ENCODE measurements around the gene ZNF775.

DNA sequence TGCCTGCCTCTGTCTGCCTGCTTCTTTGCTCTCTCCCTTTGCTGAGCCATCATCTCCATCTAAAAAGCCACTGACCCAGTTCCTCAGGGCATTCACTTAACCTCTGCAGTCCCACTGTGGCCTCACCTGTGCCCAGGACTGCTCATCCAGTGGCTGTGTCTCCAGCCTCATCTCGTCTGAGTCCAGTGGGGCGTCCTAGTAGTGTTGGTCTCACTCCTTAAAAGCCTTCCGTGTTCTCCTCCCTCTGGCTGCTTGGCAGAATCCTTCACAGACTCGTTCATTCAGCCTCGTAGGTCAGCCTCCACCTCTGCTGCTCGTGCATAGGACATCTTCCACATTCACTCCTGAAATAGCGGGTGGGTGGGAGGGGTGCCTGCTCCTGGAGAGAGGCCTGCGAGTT lies 45.0 kb upstream of the ZNF775 start:
- TF ChIP-seq, protein P1, sequence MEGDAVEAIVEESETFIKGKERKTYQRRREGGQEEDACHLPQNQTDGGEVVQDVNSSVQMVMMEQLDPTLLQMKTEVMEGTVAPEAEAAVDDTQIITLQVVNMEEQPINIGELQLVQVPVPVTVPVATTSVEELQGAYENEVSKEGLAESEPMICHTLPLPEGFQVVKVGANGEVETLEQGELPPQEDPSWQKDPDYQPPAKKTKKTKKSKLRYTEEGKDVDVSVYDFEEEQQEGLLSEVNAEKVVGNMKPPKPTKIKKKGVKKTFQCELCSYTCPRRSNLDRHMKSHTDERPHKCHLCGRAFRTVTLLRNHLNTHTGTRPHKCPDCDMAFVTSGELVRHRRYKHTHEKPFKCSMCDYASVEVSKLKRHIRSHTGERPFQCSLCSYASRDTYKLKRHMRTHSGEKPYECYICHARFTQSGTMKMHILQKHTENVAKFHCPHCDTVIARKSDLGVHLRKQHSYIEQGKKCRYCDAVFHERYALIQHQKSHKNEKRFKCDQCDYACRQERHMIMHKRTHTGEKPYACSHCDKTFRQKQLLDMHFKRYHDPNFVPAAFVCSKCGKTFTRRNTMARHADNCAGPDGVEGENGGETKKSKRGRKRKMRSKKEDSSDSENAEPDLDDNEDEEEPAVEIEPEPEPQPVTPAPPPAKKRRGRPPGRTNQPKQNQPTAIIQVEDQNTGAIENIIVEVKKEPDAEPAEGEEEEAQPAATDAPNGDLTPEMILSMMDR (optimal IDR thresholded peaks at IDR 0.05 in 1 of 3, IDR thresholded peaks at IDR 0.05 in 1 of 3, conservative IDR thresholded peaks at IDR 0.05 in 1 of 3; ENCODE audit: extremely low read depth in 1 of 3, insufficient read depth in 2 of 3, low read length in 3 of 3), result no peak
- TF ChIP-seq EZH2 (IDR thresholded peaks at IDR 0.05; ENCODE audit: low read length), result no peak

Measured in keratinocyte (primary cell).